HepG2 (cell line): ENCODE data around the gene ADSS1. TPM values are rescaled to one million over a fixed set of nuclear protein-coding genes. Genes with fewer than 3 reads are reported as not detected.

Experiments used
- ATAC-seq: fragments of 200-7000 bp; cut with Tn5 transposase; 3 replicates; pipeline ENCODE4 v1.9.1; 2020; ENCODE audit warnings: mild to moderate bottlenecking, moderate library complexity
- BruUV-seq: library from RNA; stranded (reverse); fragments of 400-500 nt; replicated peaks from 2 replicates; lab custom pipeline; 2021; lab: Mats Ljungman, UMichigan
- CTCF ChIA-PET: fragments of 300-600 bp; formaldehyde crosslinking; extraction: SDS; loops from one replicate; lab custom pipeline; 2021; ENCODE audit warnings: low total read pairs, inconsistent platforms, low intra/inter-chr PET ratio; lab: Yijun Ruan, JAX
- POLR2A ChIA-PET: fragments of 350-600 bp; sonication (Branson Sonifier 250); formaldehyde crosslinking; loops from one replicate; lab custom pipeline; 2020; ENCODE audit warnings: antibody characterized with exemption, inconsistent platforms; lab: Yijun Ruan, JAX
- DNase-seq: peaks from one replicate; pipeline ENCODE4 v3.0.0-alpha.2; 2015; ENCODE audit warnings: low spot score
- FAIRE-seq: peaks from 3 replicates; lab custom pipeline; 2011; peaks lifted over from hg19 to GRCh38; lab: Jason Lieb, UNC
- H2AFZ ChIP-seq: one replicate; pipeline ENCODE4 v1.6.1; 2011; ENCODE audit warnings: low read length, inconsistent platforms
- H3K27ac ChIP-seq: fragments of 300-600 bp; 3 replicates; pipeline ENCODE4 v1.8.0; 2011; ENCODE audit warnings: mixed run types, mild to moderate bottlenecking, mixed read lengths, low read length, inconsistent platforms; ENCODE audit not compliant: insufficient read depth; ENCODE audit errors: extremely low read length
- H3K27me3 ChIP-seq, 2 experiments: fragments of 200-600 bp in 1 of 2; 2 replicates in 1 of 2; 3 replicates in 1 of 2; pipeline versions ENCODE4 v1.6.0 to v1.8.0; 2011; ENCODE audit warnings: low read length in 2 of 2, mild to moderate bottlenecking in 2 of 2, moderate library complexity in 2 of 2, inconsistent platforms in 1 of 2; ENCODE audit not compliant: insufficient read depth in 2 of 2, control insufficient read depth in 1 of 2
- H3K36me3 ChIP-seq, 2 experiments: fragments of 200-600 bp in 1 of 2; replicated peaks in 1 of 2; 2 replicates in 1 of 2; 3 replicates in 1 of 2; pipeline versions ENCODE4 v1.5.1 to v1.8.0; 2011; ENCODE audit warnings: low read length in 2 of 2, inconsistent platforms in 1 of 2; ENCODE audit not compliant: insufficient read depth in 2 of 2, control insufficient read depth in 1 of 2
- H3K4me1 ChIP-seq: 2 replicates; pipeline ENCODE4 v1.5.1; 2012; ENCODE audit warnings: low read length, inconsistent platforms; ENCODE audit not compliant: insufficient read depth
- H3K4me2 ChIP-seq: 2 replicates; pipeline ENCODE4 v1.6.0; 2011; ENCODE audit warnings: low read depth, low read length, inconsistent platforms
- H3K4me3 ChIP-seq, 3 experiments: fragments of 200-600 bp in 1 of 3; sonication (generic), shearing (Covaris generic) in 1 of 3; replicated peaks in 1 of 3; 2 replicates each; pipeline ENCODE4 v1.5.1; 2011 to 2016; ENCODE audit warnings: low read length in 3 of 3, inconsistent platforms in 2 of 3, low read depth in 2 of 3, mild to moderate bottlenecking in 2 of 3, control low read depth in 1 of 3, mixed read lengths in 1 of 3; ENCODE audit not compliant: insufficient read depth in 1 of 3
- H3K79me2 ChIP-seq: one replicate; pipeline ENCODE4 v1.6.1; 2011; ENCODE audit warnings: low read length, inconsistent platforms; ENCODE audit not compliant: insufficient read depth
- H3K9ac ChIP-seq: 2 replicates; pipeline ENCODE4 v1.6.0; 2011; ENCODE audit warnings: mild to moderate bottlenecking, low read depth, low read length, inconsistent platforms; ENCODE audit not compliant: insufficient read depth
- H3K9me3 ChIP-seq: 2 replicates; pipeline ENCODE4 v1.5.1; 2012; ENCODE audit warnings: mild to moderate bottlenecking, low read length
- H4K20me1 ChIP-seq: 2 replicates; pipeline ENCODE4 v1.6.0; 2011; ENCODE audit warnings: inconsistent platforms, mild to moderate bottlenecking, low read length, moderate library complexity; ENCODE audit not compliant: insufficient read depth
- HDAC1 ChIP-seq: sonication (generic); formaldehyde crosslinking; IDR thresholded peaks from 2 replicates; pipeline ENCODE4 v1.5.1; 2020; ENCODE audit warnings: mild to moderate bottlenecking, missing genetic modification reagents
- JARID2 ChIP-seq: sonication (generic); formaldehyde crosslinking; IDR thresholded peaks from 2 replicates; pipeline ENCODE4 v1.8.1; 2023; ENCODE audit warnings: missing genetic modification reagents, inconsistent platforms; ENCODE audit not compliant: insufficient replicate concordance
- KAT8 ChIP-seq: IDR thresholded peaks from 2 replicates; pipeline ENCODE4 v1.6.1; 2016; ENCODE audit warnings: missing genetic modification reagents, missing compliant biosample characterization
- MIER3 ChIP-seq: IDR thresholded peaks from 2 replicates; pipeline ENCODE4 v1.6.1; 2016; ENCODE audit warnings: missing compliant biosample characterization, borderline replicate concordance
- NRL ChIP-seq: sonication (generic); formaldehyde crosslinking; IDR thresholded peaks from 2 replicates; pipeline ENCODE4 v1.5.0; 2020; ENCODE audit warnings: missing genetic modification reagents, mild to moderate bottlenecking, moderate library complexity, borderline replicate concordance
- RAD21 ChIP-seq: fragments of 450-650 bp; formaldehyde crosslinking; IDR thresholded peaks from 2 replicates; pipeline ENCODE4 v1.5.0; 2020; ENCODE audit warnings: mild to moderate bottlenecking
- SP4 ChIP-seq: sonication (generic); formaldehyde crosslinking; IDR thresholded peaks from 2 replicates; pipeline ENCODE4 v1.8.1; 2023; ENCODE audit warnings: mild to moderate bottlenecking, missing genetic modification reagents
- ZFX ChIP-seq: sonication (generic); formaldehyde crosslinking; IDR thresholded peaks from 2 replicates; pipeline ENCODE4 v1.4.0; 2020; ENCODE audit warnings: mild to moderate bottlenecking, low read depth, missing genetic modification reagents, moderate library complexity
- ZNF550 ChIP-seq: sonication (generic); formaldehyde crosslinking; IDR thresholded peaks from 2 replicates; pipeline ENCODE4 v1.4.0; 2020; ENCODE audit warnings: mild to moderate bottlenecking, missing genetic modification reagents, borderline replicate concordance
- ZNF629 ChIP-seq: sonication (generic); formaldehyde crosslinking; conservative IDR thresholded peaks from 2 replicates; pipeline ENCODE4 v1.5.0; 2020; ENCODE audit warnings: missing genetic modification reagents
- ZNF724P ChIP-seq: sonication (generic); formaldehyde crosslinking; IDR thresholded peaks from 2 replicates; pipeline ENCODE4 v1.8.0; 2022; ENCODE audit warnings: missing genetic modification reagents, borderline replicate concordance
- ZNF772 ChIP-seq: sonication (generic); formaldehyde crosslinking; IDR thresholded peaks from 2 replicates; pipeline ENCODE4 v1.5.0; 2020; ENCODE audit warnings: mild to moderate bottlenecking, missing genetic modification reagents
- ZNF83 ChIP-seq: sonication (generic); formaldehyde crosslinking; IDR thresholded peaks from 2 replicates; pipeline ENCODE4 v1.4.0; 2020; ENCODE audit warnings: missing genetic modification reagents, mild to moderate bottlenecking, borderline replicate concordance
- WGBS: methylation state at CpG from one replicate; pipeline ENCODE4 v1.1.6; 2017; ENCODE audit warnings: low lambda C conversion rate; 5-methylcytosine and 5-hydroxymethylcytosine counted together
- in situ Hi-C: cut with HindIII; loops from 2 replicates; pipeline ENCODE4 v1.10.0; 2017; ENCODE audit warnings: low pct_unique_long_range_greater_than_20kb; ENCODE audit not compliant: extremely low pct_ligation_motif_present
- intact Hi-C: fragments of 100-400 bp; cut with micrococcal nuclease; formaldehyde crosslinking; loops from one replicate; pipeline ENCODE4 v1.10.0; 2022; ENCODE audit not compliant: unreplicated experiment
- polyA plus RNA-seq, 8 experiments: library from polyadenylated mRNA; depleted of rRNA in 3 of 8; stranded (reverse) in 7 of 8; unstranded in 1 of 8; fragments of >200 nt; fragmentation: Illumina TruSeq in 4 of 8; extraction: Trizol in 4 of 8; gene quantifications; 2 replicates each; pipeline versions ENCODE4 v1.2.1 to v1.2.3, GENCODE V29; 2011 to 2016; ENCODE audit warnings: low read depth in 4 of 8, missing spikeins in 1 of 8, mixed read lengths in 1 of 8; ENCODE audit not compliant: insufficient read depth in 1 of 8
- total RNA-seq, 5 experiments: library from RNA; depleted of rRNA; stranded (reverse); fragments of >200 nt; fragmentation: Illumina TruSeq; extraction: Trizol; gene quantifications; 2 replicates each; pipeline ENCODE4 v1.2.3, GENCODE V29; 2016; ENCODE audit warnings: low read depth in 1 of 5
- TF ChIP-seq, protein P1 (sequence below): IDR thresholded peaks from 2 replicates; pipeline ENCODE4 v1.6.1; 2018; ENCODE audit warnings: missing genetic modification reagents
- TF ChIP-seq, protein P2 (sequence below): sonication (generic); formaldehyde crosslinking; IDR thresholded peaks from 2 replicates; pipeline ENCODE4 v1.4.0; 2020; ENCODE audit warnings: missing genetic modification reagents, borderline replicate concordance
- TF ChIP-seq, protein P3 (sequence below), 2 experiments: fragments of 450-650 bp in 1 of 2; sonication (generic) in 1 of 2; formaldehyde crosslinking; IDR thresholded peaks; 2 replicates each; pipeline versions ENCODE4 v1.5.0 to v1.8.0; 2020 to 2022; ENCODE audit warnings: mild to moderate bottlenecking in 1 of 2, missing genetic modification reagents in 1 of 2

ADSS1 gene
- total and polyA plus RNA-seq, 2 of the 13 experiments (the other 11 are each of a cell fraction or from before 2014, with no cell fraction given): 1.0 to 36.7 TPM

DNA sequence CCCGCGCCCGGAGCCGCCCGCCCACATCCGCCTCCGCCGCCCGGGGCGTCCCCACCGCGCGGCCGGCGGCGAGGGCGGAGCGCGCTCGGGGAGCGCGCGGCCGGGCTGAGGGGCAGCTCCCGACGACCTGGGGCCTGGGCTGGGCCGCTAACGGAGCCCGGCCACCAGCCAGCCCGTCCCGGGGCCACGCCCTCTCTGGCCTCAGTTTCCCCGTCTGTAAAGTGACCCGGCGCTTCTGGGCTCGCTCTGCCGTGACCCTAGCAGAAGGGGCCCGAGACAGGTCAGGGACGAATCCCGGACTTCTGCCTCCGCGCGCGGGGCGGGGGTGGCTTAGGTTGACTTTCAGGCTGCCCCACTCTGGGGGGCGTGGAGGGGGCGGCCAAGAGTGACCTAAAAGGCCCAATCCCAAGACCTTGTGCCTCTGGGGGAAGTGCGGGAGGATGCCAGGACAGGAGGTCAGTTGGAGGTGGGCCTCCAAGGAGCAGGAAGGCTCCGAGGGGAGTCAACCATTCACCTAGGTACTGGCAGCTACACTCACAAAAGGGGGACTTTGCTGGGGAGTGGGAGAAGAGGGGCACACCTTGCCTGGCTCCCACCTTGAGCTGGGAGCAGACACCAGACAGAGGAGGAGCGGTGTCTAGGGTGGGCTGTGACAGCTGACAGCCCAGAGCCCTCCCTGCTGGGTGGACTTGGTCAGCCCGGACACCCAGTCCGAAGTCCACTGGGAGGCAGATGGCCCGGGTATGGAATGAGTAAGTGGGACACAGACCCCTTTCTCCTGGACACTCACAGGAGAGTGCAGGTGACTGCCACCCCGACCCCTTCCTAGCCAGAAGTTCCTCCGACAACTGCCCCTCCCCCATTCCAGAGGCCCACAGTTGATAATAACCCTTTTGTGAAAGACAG lies 72.0 kb downstream of the ADSS1 start:
- in situ Hi-C loops: no loop called here
- WGBS: 0% methylated on average over 5 of the region's 55 CpGs
- Histone ChIP-seq H3K4me1 (peaks cover 65% of the 10 kb centered on the region), H3K4me3 (peak overlapping the region; percentile 74 to 92 (median 88)), H3K79me2 (peaks cover 25% of the 10 kb centered on the region), H3K4me2 (peak overlapping the region; percentile 100), H3K27me3 (no peaks in the 10 kb centered on the region), H2AFZ (no peak overlapping the region), H3K36me3 (peaks cover 5 to 9% of the 10 kb centered on the region in 2 experiments; a peak in 3 of 5 replicates), H3K9ac (peak overlapping the region; percentile 73), H3K9me3 (no peaks in the 10 kb centered on the region), H3K27ac (peak overlapping the region; percentile 52), H4K20me1 (peaks cover 12% of the 10 kb centered on the region)
- DNase-seq (peak; percentile 60), FAIRE-seq (peak; percentile 40), ATAC-seq (peak; percentile 22)
- intact Hi-C loops: loop anchor here (2.0 kb wide), 2 partner anchors 15 to 25 kb away; no protein-coding TSS in a partner anchor
- no TSS peak for BruUV-seq
- ChIA-PET POLR2A (interaction anchor here (1.3 to 4.1 kb wide), 4 partner anchors 27 to 69 kb away, joined by 4 to 23 read pairs (median 10); partner anchors contain the start of gene CEP170B), CTCF (no interaction called here)
- TF ChIP-seq ZNF83 (CRISPR knock-in tag): 0 out of 2 replicates have a peak, but pooled peaks have one; percentile 16
- TF ChIP-seq RAD21 (CRISPR knock-in tag): 0 out of 2 replicates have a peak, but pooled peaks have one; percentile 9
- TF ChIP-seq, protein P1, sequence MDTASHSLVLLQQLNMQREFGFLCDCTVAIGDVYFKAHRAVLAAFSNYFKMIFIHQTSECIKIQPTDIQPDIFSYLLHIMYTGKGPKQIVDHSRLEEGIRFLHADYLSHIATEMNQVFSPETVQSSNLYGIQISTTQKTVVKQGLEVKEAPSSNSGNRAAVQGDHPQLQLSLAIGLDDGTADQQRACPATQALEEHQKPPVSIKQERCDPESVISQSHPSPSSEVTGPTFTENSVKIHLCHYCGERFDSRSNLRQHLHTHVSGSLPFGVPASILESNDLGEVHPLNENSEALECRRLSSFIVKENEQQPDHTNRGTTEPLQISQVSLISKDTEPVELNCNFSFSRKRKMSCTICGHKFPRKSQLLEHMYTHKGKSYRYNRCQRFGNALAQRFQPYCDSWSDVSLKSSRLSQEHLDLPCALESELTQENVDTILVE (CRISPR knock-in tag): 0 out of 2 replicates have a peak, but pooled peaks have one; percentile 63
- TF ChIP-seq SP4: peak; percentile 41; the same call in 1 of the 2 replicates
- 0 out of 2 replicates have a peak, but pooled peaks have one; percentile 31 for TF ChIP-seq ZNF772 (CRISPR knock-in tag)
- TF ChIP-seq HDAC1 (CRISPR knock-in tag): peak; percentile 60
- peak; percentile 8; the same call in 1 of the 2 replicates for TF ChIP-seq KAT8 (CRISPR knock-in tag)
- TF ChIP-seq NRL (CRISPR knock-in tag): 0 out of 2 replicates have a peak, but pooled peaks have one; percentile 54
- peak; percentile 54 for TF ChIP-seq ZFX (CRISPR knock-in tag)
- no peak for TF ChIP-seq JARID2 (CRISPR knock-in tag)
- TF ChIP-seq ZNF550 (CRISPR knock-in tag): peak; percentile 44; the same call in 1 of the 2 replicates
- TF ChIP-seq, protein P2, sequence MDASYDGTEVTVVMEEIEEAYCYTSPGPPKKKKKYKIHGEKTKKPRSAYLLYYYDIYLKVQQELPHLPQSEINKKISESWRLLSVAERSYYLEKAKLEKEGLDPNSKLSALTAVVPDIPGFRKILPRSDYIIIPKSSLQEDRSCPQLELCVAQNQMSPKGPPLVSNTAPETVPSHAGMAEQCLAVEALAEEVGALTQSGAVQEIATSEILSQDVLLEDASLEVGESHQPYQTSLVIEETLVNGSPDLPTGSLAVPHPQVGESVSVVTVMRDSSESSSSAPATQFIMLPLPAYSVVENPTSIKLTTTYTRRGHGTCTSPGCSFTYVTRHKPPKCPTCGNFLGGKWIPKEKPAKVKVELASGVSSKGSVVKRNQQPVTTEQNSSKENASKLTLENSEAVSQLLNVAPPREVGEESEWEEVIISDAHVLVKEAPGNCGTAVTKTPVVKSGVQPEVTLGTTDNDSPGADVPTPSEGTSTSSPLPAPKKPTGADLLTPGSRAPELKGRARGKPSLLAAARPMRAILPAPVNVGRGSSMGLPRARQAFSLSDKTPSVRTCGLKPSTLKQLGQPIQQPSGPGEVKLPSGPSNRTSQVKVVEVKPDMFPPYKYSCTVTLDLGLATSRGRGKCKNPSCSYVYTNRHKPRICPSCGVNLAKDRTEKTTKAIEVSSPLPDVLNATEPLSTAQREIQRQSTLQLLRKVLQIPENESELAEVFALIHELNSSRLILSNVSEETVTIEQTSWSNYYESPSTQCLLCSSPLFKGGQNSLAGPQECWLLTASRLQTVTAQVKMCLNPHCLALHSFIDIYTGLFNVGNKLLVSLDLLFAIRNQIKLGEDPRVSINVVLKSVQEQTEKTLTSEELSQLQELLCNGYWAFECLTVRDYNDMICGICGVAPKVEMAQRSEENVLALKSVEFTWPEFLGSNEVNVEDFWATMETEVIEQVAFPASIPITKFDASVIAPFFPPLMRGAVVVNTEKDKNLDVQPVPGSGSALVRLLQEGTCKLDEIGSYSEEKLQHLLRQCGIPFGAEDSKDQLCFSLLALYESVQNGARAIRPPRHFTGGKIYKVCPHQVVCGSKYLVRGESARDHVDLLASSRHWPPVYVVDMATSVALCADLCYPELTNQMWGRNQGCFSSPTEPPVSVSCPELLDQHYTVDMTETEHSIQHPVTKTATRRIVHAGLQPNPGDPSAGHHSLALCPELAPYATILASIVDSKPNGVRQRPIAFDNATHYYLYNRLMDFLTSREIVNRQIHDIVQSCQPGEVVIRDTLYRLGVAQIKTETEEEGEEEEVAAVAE (CRISPR knock-in tag): 0 out of 2 replicates have a peak, but pooled peaks have one; percentile 27
- TF ChIP-seq MIER3: no peak
- TF ChIP-seq ZNF629 (CRISPR knock-in tag): peak; percentile 18; the same call in 1 of the 2 replicates
- TF ChIP-seq ZNF724P (CRISPR knock-in tag): no peak
- TF ChIP-seq, protein P3, sequence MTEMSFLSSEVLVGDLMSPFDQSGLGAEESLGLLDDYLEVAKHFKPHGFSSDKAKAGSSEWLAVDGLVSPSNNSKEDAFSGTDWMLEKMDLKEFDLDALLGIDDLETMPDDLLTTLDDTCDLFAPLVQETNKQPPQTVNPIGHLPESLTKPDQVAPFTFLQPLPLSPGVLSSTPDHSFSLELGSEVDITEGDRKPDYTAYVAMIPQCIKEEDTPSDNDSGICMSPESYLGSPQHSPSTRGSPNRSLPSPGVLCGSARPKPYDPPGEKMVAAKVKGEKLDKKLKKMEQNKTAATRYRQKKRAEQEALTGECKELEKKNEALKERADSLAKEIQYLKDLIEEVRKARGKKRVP (CRISPR knock-in tag; IDR thresholded peaks at IDR 0.05): no peak
